ENCODE measurements around the gene TRMT10C.
A peak's percentile ranks its signal among the peaks of the same experiment; 100 is the strongest.
"Not testable (repeated sequence)": the region's sequence is repeated elsewhere in the genome, so short reads cannot be mapped to it uniquely, and the experiment has no call there.

Gene TRMT10C

DNA sequence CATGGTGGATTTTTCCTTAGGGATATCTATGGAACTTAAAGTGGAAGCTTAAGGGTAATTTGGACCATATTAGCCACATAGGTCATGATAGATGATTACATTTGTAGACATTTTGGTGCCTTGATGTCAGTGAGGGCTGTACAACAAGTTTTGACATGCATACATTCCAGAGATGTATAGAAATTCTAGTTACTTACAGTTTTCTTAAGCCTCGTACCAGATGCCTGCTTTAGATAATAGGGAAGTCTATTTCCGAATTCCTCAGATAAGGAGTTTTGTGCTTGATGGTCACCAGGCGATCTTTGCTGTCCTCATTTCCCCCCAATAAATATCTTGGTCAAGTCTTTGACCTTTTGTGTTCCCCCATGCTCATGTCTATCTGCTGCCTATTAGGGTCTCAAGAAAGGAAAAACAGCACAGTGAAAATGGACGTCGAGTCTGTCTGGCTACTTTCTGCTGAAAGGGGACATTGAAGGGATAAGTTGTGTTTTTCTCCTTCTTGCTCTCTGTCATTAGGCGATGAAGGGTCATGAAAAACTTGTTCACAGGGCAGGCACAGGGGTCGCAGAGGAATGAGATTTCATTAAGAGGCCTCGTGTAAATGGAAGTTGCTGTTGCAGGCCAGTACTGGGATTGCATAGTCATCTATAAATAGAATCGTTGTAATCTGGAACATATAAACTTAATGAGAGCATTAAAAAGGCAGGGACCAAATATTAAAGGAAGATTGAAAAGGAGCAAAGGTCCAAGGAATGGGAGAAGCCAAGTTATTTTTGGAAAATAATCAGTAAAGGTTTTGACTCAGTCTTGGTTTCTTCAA lies 28.7 kb upstream of the TRMT10C start:
- TF ChIP-seq, protein P1, sequence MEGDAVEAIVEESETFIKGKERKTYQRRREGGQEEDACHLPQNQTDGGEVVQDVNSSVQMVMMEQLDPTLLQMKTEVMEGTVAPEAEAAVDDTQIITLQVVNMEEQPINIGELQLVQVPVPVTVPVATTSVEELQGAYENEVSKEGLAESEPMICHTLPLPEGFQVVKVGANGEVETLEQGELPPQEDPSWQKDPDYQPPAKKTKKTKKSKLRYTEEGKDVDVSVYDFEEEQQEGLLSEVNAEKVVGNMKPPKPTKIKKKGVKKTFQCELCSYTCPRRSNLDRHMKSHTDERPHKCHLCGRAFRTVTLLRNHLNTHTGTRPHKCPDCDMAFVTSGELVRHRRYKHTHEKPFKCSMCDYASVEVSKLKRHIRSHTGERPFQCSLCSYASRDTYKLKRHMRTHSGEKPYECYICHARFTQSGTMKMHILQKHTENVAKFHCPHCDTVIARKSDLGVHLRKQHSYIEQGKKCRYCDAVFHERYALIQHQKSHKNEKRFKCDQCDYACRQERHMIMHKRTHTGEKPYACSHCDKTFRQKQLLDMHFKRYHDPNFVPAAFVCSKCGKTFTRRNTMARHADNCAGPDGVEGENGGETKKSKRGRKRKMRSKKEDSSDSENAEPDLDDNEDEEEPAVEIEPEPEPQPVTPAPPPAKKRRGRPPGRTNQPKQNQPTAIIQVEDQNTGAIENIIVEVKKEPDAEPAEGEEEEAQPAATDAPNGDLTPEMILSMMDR (IDR thresholded peaks at IDR 0.05; ENCODE audit: low read depth, low read length) = no peak
- H3K4me3 ChIP-seq (ENCODE audit: low read depth, low read length) = no peak overlapping the region
- in situ Hi-C loops (cut with HindIII; ENCODE audit: low sequenced_read_pairs) = no loop called here
- no peak for DNase-seq (ENCODE audit: low read depth, low spot score)

DNA sequence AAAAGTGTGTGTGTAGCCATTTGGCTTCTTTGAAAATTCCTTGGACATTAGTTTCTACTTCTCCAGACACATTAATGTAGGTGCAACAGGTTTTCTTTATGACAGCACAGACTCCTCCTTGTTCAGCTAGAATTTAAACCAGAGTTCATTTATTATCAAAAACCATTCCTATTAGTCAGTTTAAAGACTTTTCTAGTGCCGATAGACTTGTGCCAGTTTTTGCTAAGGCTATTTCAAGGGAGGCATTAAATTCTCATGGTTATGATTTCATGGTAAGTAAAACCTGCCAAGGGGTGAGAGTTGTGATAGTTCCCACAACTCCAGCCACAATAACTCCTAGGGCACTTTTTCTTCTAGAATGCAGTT lies 28.1 kb upstream of the TRMT10C start:
- H3K4me3 ChIP-seq (ENCODE audit: low read depth, low read length) = no peak overlapping the region
- in situ Hi-C loops (cut with HindIII; ENCODE audit: low sequenced_read_pairs) = no loop called here
- TF ChIP-seq, protein P1 (IDR thresholded peaks at IDR 0.05; ENCODE audit: low read depth, low read length) = no peak
- DNase-seq (ENCODE audit: low read depth, low spot score) = no peak

DNA sequence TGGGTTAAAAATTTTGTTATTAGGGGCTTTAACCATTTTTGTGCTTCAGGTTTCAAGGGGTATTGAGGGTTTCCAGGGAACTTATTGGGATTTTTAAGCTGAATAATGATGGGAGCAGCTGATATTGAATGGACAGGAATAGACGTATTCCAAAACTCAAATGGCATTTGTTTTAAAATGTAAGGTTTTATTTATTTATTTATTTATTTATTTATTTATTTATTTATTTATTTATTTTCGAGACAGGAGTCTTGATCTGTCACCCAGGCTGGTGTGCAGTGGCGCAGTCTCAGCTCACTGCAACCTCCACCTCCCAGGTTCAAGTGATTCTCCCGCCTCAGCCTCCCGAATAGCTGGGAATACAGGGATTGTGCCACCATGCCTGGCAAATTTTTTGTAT lies 26.4 kb upstream of the TRMT10C start:
- no peak for DNase-seq (ENCODE audit: low read depth, low spot score)
- in situ Hi-C loops (cut with HindIII; ENCODE audit: low sequenced_read_pairs) = no loop called here
- H3K4me3 ChIP-seq (ENCODE audit: low read depth, low read length) = no peak overlapping the region
- TF ChIP-seq, protein P1 (IDR thresholded peaks at IDR 0.05; ENCODE audit: low read depth, low read length) = no peak

DNA sequence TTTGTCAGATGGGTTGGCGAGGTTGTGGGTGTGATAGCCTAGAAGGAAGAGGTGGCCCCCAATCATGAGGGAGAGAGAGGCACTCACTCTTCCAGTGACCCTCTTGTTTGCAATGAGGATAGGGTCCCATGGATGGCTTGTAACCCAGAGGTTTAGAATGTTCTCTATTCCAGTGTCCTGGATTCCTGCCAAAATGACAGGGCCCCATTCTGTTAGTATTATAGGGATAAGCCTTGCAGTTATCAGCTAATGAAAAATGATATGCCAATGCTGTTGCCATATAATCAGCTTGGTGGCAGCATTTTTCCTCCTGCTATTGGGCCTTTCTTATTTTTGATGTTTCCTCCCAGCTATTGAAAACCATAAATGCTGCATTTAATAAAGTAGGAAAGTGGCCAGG lies 25.4 kb upstream of the TRMT10C start:
- TF ChIP-seq, protein P1 (IDR thresholded peaks at IDR 0.05; ENCODE audit: low read depth, low read length) = no peak
- no peak for DNase-seq (ENCODE audit: low read depth, low spot score)
- in situ Hi-C loops (cut with HindIII; ENCODE audit: low sequenced_read_pairs) = no loop called here
- no peak overlapping the region for H3K4me3 ChIP-seq (ENCODE audit: low read depth, low read length)

DNA sequence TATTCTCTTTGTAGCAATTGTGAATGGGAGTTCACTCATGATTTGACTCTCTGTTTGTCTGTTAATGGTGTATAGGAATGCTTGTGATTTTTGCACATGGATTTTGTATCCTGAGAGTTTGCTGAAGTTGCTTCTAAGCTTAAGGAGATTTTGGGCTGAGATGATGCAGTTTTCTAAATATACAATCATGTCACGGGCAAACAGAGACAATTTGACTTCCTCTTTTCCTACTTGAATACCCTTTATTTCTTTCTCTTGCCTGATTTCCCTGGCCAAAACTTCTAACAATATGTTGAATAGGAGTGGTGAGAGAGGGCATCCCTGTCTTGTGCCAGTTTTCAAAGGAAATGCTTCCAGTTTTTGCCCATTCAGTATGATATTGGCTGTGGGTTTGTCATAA lies 24.7 kb upstream of the TRMT10C start:
- DNase-seq (ENCODE audit: low read depth, low spot score); H3K4me3 ChIP-seq (ENCODE audit: low read depth, low read length); in situ Hi-C loops (cut with HindIII; ENCODE audit: low sequenced_read_pairs): not testable (repeated sequence)

DNA sequence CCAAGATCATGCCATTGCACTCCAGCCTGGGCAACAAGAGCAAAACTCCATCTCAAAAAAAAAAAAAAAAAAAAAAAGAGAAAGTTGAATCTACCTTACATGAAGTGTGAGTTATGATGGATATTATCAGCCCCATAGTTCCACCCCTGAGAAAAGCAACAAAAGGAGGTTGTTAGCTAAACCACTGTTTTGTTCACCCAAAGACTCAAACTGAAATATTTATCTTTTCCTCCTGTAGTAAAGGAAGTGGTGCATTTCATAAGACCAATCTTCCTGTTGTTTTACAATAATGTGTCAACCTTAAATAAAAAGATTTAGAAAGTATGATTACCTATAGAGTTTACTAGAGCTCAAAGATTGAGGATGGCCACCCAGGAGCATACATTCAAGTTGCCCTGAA lies 18.7 kb upstream of the TRMT10C start:
- TF ChIP-seq, protein P1 (IDR thresholded peaks at IDR 0.05; ENCODE audit: low read depth, low read length) = no peak
- H3K4me3 ChIP-seq (ENCODE audit: low read depth, low read length) = no peak overlapping the region
- no peak for DNase-seq (ENCODE audit: low read depth, low spot score)
- in situ Hi-C loops (cut with HindIII; ENCODE audit: low sequenced_read_pairs) = no loop called here

DNA sequence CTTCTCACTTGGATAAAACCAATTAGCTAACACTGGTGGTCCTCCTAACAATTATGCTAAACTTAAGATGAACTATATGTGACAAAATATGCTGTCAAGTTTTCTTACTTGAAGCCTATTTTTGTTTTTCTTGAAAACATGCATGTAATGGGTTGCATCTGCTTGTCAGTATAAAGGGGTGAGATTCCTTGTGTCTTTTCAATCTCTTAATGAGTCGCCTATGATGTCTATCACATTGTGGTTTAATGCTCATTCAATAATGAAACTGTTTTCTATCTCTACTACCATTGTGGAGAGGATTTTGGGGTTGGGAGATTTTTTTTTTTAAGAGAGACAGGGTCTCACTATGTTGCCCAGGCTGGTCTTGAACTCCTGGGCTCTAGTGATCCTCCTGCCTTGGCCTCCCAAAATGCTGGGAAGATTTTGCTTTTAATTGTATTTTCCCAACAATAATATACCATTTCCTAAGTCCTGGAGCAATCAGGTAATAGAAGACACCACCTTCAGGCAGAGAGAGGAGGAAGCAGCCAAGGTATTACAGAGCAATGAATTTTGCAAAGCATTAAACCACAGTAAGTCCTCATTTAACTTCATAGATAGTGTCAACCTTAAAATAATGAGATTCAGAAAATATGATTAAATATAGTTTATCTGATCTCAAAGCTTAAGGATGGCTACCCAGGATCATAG lies 17.4 kb upstream of the TRMT10C start:
- TF ChIP-seq, protein P1 (IDR thresholded peaks at IDR 0.05; ENCODE audit: low read depth, low read length) = peak; percentile 4
- H3K4me3 ChIP-seq (ENCODE audit: low read depth, low read length) = no peak overlapping the region
- in situ Hi-C loops (cut with HindIII; ENCODE audit: low sequenced_read_pairs) = no loop called here
- no peak for DNase-seq (ENCODE audit: low read depth, low spot score)
